Fibroblast of skin of back (primary cell): Measurements from ENCODE around the gene ELL2. TPM values are rescaled to one million over a fixed set of nuclear protein-coding genes. Genes with fewer than 3 reads are reported as not detected.

Source experiments
- DNase-seq: peaks from one replicate; pipeline ENCODE4 v3.0.0-alpha.2; 2013
- polyA plus RNA-seq, 2 experiments: library from polyadenylated mRNA; unstranded; fragments of 120-200 nt; gene quantifications; one replicate each; pipeline ENCODE4 v1.2.1, GENCODE V29; 2013; ENCODE audit not compliant: insufficient read length in 2 of 2

Gene ELL2
- polyA plus RNA-seq (2013, experiment 1 of 2; ENCODE audit: insufficient read length): 35.6 TPM
- polyA plus RNA-seq (2013, experiment 2 of 2; ENCODE audit: insufficient read length): 30.1 TPM

DNA sequence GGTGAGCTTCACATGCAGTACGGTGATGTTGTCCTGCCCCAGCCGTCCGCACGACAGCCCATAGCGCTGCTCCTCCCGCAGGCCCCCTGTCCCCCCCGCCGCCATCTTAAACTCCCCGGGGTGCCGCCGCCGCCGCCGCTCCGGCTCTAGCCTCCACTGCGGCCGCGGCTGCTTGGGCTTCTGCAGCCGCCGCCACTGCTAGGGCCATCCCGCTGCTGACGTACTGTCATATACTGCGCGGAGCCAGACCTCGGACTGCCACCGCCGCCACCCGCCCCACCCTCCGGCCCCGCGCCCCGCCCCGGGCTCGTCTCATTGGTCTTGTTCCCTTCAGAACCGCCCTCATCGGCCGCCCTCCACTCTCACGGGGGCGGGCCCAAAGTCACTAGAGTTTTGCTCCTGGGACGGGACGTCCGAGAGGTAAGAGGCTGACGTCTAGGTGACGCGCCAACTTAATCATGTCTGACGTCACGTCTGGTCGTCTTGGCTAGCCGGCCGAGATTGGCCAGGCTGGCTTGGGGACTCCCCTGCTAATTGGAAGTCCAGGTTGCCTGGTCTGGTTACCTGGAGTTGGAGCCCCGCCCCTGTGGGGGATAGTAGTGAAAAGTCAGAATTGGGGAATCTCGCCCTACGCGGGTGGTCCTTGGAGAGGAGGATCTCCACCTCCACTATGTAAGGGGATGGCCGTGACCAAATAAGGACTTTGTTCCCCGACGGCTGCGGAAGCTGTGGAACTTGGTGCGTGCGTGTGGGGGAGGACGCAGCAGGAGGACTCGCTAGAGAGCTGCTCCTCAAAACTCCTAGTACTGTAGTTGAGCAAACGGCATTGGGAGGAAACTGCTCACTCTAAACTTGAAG, at the start of gene ELL2:
Gene ELL2, minus strand, starts transcription at position 235 of the 858 bp plus-strand sequence. Its CDS starts 130 bp downstream, at position 105.
- DNase-seq: peak; percentile 99

DNA sequence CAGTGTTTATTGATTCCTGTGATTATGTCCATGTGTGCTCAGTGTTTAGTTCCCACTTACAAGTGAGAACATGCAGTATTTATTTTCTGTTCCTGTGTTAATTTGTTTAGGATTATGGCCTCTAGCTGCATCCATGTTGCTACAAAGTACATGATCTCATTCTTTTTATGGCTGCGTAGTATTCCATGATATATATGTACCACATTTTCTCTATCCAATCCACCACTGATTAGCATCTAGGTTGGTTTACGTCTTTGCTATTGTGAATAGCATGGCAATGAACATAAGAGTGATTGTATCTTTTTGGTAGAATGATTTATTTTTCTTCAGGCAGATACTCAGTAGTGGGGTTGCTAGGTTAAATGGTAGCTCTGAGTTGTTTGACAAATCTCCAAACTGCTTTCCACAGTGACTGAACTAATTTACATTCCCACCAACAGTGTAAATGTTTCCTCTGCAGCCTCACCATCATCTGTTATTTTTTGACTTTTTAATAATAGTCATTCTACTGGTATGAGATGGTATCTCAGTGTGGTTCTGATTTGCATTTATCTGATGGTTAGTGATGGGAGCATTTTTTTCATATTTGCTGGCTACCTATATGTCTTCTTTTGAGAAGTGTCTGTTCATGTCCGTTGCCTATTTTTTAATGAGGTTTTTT, 47.5 kb upstream of the ELL2 start:
- peak; percentile 61 for DNase-seq

DNA sequence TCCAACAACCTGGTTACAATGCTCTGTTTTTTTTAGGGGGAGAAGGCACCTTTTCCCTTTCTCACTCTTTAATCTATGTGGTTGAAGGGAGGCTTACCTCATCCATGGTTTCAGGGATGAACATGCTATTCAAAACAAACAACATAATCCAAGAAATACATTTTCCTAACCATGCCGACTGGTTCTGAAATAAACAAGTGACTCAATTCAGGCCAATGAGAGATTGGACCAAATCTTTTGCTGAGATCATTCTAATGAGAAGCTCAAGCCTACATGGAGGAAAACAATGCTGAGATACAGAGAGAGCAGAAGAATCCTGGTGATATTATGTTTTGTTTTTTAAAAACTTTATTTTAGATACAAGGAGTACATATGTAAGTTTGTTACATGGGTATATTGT, 46.8 kb upstream of the ELL2 start:
- no peak for DNase-seq

DNA sequence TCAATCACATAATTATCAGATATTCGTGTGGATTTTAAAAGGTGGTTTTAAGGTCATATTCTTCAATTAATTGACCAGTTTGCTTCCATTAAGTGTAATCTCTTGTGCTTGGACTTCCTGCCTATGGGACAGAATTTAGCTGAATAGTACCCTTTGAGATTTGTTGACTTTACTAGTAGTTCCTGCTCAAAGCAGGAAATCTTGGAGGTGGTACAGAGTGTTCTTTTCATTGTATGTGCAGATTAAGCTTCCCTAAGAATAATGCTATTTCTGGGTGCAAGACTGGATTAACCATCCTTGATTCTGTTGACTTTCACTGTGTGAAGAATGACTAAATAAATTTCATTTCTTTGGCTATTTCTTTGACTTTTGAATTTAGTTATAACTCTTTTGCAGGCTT, 45.4 kb upstream of the ELL2 start:
- DNase-seq: no peak

DNA sequence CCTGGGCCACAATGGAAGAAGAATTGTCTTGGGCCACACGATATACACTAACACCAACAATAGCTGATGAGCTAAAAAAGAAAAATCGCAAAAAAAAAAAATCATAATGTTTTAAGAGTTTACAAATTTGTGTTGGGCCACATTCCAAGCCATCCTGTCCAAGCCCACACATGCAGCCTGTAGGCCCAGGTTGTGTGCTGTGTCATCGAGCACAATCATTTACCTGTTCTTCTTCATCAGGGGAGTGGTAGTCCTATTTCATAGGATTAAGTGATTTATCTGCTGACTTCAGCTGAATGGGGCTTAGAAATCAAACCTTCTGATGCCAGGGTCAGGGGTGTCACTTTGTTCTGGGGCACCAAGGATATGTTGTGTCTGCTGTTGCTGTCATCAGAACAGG, 44.6 kb upstream of the ELL2 start:
- no peak for DNase-seq

DNA sequence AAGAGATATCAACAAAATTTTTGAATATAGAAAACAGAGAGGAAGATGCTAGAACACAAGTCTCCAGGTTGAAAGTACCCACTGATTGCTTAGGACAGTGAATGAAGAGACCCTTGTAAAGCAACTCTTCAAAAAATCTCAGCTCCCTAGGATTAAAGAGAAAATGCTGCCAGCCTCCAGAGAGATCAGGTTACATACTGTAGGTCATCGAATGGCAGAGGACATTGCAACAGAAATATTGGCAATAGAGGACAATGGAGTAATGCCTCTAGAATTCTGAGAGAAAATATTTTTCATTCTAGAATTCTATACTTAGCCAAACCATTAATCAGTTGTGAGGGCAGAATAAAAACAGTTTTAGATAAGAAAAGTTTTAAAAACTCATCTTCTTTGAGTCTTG, 43.1 kb upstream of the ELL2 start:
- DNase-seq: no peak

DNA sequence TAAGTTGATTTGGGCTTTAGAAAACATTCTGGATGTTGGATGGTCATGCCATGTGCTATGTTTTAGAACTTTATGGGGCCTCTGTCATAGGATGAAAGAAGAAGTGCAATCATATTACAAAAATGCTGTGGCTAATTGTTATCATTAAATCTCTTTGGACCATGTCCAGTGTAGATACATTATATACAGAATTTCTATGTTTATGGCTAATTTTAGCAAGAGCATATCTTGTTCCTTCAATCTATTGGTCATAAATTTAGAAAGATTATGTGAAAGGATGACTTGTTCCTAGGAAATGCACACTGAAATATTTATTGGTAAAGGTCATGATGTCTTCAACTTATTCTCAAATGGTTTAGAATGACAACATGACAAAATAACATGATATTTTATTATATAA, 42.4 kb upstream of the ELL2 start:
- DNase-seq: peak; percentile 36

DNA sequence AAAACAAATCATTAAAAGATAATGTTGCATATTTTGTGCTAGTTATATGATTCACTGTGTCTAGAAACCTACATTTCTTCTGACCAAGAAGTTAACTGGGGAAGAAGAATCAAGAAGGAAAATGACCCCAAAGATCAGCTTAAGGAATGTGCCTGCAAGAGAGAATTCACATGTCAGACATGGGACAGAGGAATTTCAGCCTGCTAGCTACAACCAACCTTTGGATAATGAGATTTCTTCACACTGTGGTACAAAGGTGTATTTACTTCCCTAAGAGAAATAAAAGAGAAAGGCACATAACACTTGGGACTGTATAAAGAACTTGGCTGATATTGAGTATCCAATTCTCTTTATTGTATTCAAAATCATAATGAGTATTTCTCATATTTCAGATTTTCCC, 39.6 kb upstream of the ELL2 start:
- no peak for DNase-seq

DNA sequence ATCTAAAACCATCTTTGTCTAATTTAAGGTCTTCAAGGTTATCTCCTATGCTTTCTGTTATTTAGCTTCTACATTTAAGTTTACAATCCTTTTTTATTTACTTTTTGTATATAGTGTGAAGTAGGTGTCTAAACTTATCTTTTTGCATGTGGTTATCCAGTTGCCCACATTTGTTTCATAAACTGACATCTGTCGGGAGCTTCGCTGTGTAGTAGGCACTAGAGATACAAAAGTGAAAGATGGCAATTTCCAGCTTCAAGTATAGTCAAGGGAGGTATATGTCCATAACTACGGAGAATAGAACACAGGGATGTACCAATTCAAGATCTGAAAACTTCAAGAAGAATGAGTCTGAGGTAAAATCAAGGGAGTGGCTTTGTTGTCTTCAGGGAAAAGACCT, 38.7 kb upstream of the ELL2 start:
- no peak for DNase-seq

DNA sequence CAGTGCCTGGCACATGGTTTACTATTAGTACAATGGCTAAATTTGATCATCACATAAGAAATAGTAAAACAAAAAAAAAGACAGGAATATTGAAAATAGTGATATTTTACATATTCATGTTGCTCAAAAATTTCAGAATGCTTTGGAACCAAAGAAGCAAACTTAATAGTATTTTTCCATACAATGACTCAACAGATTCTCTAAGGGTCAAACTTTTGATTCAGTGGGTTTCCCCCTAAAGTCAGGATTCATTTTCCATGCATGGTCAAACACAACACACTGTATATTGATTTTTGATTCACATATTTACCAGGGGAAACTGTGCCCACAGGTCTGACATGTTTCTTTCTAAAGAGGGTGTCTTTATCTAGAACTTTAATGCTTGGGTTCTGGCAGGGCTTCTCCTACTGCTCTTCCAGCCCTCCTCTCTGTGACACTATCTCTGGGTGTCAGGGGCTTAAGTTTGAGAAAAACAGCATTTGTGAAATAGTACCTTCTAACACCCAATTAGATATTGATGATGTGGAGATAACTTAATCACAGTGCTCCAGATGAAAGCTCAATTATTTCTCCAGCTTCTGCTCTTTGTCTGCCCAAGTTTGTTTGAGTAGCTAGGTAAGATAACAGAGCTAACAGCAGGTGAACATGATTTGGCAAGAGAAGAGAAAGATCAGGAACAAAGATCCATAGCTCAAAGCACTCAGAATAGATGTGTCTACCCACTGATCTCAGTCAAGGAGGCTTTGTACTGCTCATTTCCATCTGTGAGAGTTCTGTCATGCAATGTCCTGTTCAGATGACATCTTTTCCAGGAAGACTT, 35.5 kb upstream of the ELL2 start:
- no peak for DNase-seq

DNA sequence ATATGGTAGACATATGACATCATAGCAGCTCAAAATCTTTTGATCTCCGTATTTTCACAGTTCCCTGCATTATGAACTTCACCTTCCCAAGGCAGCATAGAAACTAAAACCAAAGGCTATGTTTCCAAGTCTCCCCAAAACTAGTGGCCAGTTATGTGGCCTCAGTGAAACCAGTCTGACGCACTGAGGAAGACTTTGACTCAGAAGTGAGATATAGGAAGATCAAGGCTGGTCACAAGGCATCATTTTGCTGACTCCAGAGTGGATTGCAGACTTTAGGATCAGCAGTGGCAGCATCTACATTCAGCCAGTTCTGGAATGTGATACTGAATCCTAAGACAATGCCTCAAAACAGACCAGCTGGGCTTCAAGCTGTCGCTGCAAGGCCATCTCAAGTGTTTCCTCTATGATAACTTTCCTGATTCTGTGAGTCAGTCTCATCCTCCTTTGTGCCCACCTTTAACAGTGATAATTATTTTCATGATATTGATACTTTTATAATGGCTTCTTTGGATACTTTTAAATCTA, 34.4 kb upstream of the ELL2 start:
- no peak for DNase-seq

DNA sequence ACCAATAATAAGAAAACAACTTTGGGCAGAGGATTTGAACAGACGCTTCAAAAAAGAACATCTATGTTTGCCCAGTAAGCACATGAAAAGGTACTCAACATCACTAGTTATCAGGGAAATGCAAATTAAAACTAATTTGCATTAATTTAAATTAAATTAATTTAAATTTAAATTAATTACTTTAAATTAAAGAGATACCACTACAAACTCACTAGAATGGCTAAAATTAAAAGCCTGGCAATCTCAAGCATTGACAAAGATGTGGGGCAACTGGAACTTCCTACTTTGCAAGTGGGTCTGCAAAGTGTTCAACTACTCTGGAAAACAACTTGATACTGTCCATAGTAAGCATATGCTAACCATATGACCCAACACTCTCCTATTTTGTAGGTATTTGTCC, 32.1 kb upstream of the ELL2 start:
- no peak for DNase-seq

DNA sequence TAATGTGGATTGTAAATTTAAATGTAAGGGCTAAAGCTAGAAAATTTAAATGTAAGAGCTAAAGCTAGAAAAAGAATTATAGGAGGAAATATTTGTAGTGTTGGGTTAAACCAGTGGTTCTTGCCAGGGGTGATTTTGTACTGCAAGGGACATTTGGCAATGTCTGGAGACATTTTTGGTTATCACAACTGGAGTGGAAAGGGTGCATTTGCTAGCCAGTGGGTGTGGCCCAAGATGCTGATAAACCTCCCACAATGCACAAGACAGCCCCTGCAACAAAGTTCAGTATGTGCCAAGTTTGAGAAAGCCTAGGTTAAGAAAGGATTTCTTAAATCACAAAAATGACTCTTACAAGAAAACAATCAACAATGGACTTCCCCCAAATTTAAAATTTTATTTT, 31.6 kb upstream of the ELL2 start:
- no peak for DNase-seq

DNA sequence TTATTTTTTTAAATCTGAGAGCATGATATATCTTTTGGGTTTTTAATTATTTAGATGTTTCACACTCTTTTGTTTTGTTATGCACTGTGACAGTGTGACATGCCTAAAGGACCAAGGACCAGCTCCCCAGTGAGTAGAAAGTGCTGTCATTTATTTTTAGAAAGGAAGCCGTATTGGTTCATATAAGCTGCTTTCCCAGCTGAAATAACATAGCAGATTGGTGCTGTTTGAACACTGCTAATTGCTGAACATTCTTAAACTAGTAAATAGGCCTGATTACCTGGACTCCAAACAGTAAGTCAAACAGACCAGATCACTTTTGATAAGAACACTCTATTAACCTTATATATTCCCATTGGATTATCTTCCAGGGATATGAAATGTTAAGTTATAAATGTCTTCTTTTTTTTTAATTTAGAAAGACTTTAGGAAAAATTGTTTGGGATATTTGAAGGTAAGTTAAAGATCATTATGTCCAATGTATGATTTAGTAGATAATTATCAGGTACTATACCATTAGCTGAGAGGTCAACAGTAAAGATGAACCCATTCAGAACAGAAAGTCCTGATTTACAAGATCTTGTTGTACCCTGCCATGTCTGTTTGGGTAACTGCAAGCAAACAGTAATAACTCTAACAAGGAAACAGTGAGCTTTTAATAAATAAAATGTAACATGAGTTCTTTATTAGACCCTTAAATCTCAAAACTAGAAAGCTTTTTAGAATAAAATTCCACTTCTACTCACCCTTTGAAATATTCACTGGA, 27.8 kb upstream of the ELL2 start:
- DNase-seq: no peak

DNA sequence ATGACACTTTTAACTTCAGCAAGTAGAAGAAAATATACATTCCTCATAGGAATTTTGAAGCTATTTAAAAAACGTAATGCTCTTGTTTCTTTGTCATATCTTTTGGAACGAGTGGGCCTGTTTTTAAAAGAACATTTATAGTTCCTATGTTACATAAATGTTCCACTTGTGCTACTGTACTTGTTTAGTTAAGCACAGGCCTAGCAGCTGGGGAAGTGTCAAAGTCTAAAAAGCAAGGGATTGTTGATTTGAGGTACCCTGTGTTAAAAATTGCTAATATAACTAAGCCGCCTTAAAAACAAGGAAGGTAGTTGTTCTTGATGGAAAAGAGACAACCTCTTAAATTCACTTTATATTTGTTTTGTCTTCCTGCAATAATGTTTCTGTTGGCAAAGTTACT, 27.2 kb upstream of the ELL2 start:
- DNase-seq: no peak

DNA sequence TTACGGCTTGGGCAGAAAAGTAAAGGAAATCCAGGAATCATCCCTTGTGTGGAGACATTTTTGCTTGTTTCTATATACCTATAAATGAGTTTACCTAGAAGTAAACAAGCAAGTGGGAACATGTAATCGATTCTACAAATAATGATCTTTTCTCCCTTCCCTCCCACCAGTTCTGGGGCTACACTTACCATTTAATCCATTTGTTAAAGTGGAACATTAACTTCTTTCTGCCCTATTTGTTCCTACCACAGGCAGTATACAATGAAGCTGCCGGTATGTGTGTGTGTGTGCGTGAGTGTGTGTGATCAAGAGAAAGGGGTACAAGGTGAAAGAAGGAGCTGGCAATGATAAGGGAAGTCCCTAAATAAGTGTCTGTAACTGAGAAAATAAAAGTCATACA, 26.4 kb upstream of the ELL2 start:
- DNase-seq: no peak

DNA sequence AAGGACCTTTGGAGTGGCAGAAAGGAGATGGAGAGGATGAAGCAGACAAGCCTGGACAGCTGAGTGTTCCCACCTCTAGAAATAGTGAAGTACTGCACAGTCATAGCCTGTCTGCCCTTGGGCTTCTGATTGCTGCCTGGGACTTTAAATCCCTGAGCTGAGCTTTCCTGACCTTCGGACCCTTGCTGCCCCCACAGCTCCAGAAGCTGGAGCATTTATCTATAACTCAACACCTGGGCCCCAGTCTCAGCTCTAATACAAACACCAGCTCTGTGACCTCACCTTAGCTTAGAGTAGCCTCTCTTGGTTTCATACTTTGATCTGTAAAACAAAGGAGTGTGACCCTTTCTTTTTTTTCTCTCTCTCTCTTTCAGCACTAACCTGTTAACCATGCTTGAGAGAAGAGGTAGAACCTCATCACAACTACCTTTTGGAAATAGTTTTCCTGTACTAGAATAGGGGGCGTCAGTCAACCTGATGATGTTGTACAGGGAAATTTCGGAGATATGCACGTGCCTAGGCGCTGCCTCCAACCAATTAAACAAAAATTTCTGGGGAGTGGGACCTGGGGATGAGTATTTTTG, 25.4 kb upstream of the ELL2 start:
- DNase-seq: no peak

DNA sequence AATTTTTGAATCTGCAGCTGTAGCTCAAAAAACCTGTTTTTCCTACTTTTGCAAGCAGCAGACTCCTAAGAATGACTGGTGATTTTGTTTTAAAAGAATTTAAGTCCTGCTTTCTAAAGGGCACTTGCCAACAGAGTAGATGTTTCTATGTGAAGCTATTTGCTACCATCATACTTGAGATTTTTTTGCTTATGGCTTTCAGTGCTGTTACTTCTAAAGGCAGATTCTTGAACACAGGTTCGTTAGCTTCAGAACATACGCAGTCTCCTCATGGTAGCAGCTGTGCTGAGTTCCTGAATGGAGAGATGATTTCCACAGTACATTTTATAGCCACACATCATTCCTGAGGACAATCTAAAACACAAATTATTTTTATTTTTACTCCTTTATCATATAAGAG, 24.4 kb upstream of the ELL2 start:
- DNase-seq: peak; percentile 29

DNA sequence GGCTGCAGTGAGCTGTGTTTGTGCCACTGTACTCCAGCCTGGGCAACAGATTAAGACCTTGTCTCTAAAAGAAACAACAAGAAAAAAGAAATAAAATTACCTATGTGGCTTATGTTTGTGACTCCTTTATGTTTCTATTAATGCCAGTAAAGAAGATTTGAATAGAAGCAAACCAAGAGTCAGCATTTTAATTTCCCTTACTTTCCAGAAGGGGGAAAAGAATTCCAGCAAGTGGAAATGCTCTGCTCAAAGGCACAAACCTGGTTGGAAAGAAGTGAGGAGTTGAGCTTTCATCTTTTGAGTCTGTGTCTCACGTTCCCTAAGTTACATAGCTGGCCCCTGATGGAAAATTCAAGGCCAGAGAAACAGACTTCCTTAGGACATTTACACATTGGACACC, 23.6 kb upstream of the ELL2 start:
- DNase-seq: no peak

DNA sequence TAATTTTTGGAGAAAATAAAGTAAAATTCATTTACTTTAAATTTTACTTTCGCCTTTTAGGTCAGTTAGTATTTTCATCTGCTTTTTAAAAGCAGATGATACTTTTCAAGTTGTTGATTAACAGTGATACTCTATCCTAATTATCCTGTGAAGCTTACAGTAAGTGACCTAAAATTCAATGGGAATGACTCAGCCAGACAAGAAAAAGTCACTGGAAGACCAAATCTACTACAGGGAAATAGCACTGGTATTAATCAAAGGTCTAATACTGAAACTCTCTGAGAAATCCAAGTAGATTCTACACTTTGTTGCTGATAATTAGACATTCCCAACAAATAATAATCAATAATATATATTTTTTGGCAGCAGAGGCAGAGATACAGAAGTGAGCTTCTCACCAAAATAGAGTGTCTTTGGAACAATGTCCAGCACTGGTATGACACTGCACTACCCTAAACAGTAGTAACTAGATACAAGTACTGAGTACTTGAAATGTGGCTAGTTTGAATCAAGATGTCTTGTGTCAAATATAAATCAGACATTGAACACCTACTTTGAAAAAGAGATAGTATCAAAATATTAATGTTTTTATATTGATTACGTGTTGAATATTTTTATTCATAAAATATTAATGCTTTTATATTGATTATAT, 22.8 kb upstream of the ELL2 start:
- peak; percentile 65 for DNase-seq

DNA sequence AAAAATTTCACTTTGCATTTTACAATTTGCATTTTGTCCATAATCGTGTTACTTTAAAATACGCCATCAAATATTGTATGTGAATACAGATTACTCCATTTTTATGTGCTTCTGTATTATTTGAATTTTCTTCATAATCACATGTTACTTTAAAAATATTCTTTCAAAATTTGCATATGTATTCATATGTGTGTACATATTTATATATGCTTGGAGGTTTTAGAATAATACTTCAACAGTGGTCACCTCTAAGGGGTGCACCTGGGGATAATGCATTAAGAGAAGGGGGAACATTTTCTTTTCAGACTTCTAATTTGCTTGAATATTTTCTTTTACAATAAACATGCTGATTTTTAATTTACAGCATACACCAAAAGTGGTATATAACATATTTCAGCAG, 21.9 kb upstream of the ELL2 start:
- DNase-seq: no peak
